Stomach smooth muscle (tissue), 2 donors: Measurements from ENCODE around the gene TNS1.

Experiments
- H3K27ac ChIP-seq: one replicate; pipeline ENCODE4 v1.7.0; 2013; ENCODE audit warnings: mild to moderate bottlenecking, low read length, inconsistent platforms
- H3K27me3 ChIP-seq, 2 donors: one replicate each; pipeline ENCODE4 v1.7.0; 2013; ENCODE audit warnings: low read length in 2 of 2; ENCODE audit not compliant: insufficient read depth in 2 of 2, control insufficient read depth in 1 of 2
- H3K36me3 ChIP-seq, 2 donors: one replicate each; pipeline ENCODE4 v1.7.0; 2013; ENCODE audit warnings: low read length in 2 of 2; ENCODE audit not compliant: control insufficient read depth in 2 of 2, insufficient read depth in 2 of 2
- H3K4me1 ChIP-seq: one replicate; pipeline ENCODE4 v1.7.0; 2013; ENCODE audit warnings: low read length; ENCODE audit not compliant: control insufficient read depth, insufficient read depth
- H3K4me3 ChIP-seq, 2 donors: one replicate each; pipeline ENCODE4 v1.7.0; 2013; ENCODE audit warnings: low read length in 2 of 2
- H3K9ac ChIP-seq, 2 donors: one replicate each; pipeline ENCODE4 v1.7.0; 2013; ENCODE audit warnings: low read length in 2 of 2, mild to moderate bottlenecking in 1 of 2
- H3K9me3 ChIP-seq, 2 donors: one replicate each; pipeline ENCODE4 v1.7.0; 2013; ENCODE audit warnings: low read length in 2 of 2; ENCODE audit not compliant: control insufficient read depth in 2 of 2
- donor health status: healthy.
- donor health status: Pancreatic carcinoma.

TNS1 gene

DNA sequence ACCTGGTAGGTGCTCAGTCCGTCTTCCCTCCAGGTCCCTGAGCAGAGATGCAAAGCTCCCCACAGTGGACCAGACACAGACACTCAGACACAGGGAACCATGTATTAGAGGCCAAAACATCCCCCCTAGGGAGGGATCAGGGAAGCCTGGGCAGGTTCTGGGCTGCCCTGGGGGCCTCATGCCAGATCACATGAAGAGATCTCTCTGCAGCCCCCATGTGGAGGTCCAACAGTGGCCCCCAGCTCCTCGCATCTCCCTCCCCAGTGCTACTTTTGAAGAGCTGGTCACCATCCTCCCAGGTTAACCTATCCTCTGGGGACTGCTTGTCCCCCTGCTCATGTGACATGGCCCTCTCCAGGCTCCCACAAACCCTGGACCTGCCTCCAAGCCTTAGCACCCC lies 10.5 kb upstream of the TNS1 start:
- H3K4me3 ChIP-seq: no peak overlapping the region
- no peak overlapping the region for H3K9ac ChIP-seq
- peaks cover 36% of the 10 kb centered on the region for H3K4me1 ChIP-seq
- no peaks in the 10 kb centered on the region for H3K36me3 ChIP-seq
- no peak overlapping the region for H3K27ac ChIP-seq
- peaks cover 14 to 25% of the 10 kb centered on the region in 2 donors for H3K27me3 ChIP-seq
- H3K9me3 ChIP-seq: no peaks in the 10 kb centered on the region

DNA sequence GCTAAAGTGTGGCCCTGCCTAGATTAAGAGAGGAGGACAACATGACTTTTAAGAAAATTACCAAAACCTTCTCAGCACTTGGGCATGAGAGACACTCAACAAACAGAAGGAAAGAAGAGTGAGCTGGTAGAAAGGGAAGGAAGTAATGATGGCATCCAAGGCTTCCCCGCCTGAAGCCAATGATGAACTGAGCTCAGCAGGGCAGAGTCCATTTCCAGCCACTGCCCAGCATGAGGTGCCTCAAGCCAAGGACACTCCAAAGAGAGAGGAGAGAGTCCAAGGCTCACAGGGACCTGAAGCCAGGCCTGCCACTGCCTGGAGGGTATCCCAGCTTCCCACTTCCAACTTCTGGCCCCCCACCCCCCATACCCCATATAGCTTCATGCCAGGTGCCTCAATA lies 9.5 kb upstream of the TNS1 start:
- H3K9ac ChIP-seq: no peak overlapping the region
- H3K4me3 ChIP-seq: no peak overlapping the region
- H3K27me3 ChIP-seq: peaks cover 23 to 26% of the 10 kb centered on the region in 2 donors
- H3K27ac ChIP-seq: no peak overlapping the region
- no peaks in the 10 kb centered on the region for H3K9me3 ChIP-seq
- H3K36me3 ChIP-seq: no peaks in the 10 kb centered on the region
- peaks cover 27% of the 10 kb centered on the region for H3K4me1 ChIP-seq

GRCh38 chr2:218011653-218012040 lies 8.9 kb upstream of the TNS1 start:
- H3K36me3 ChIP-seq: no peaks in the 10 kb centered on the region
- no peak overlapping the region for H3K27ac ChIP-seq
- H3K4me1 ChIP-seq: peaks cover 23% of the 10 kb centered on the region
- H3K9me3 ChIP-seq: no peaks in the 10 kb centered on the region
- H3K9ac ChIP-seq: no peak overlapping the region
- H3K27me3 ChIP-seq: peaks cover 23 to 26% of the 10 kb centered on the region in 2 donors
- H3K4me3 ChIP-seq: no peak overlapping the region

- Histone ChIP-seq H3K4me1 (peaks cover 18% of the 10 kb centered on the region), H3K27ac (no peak overlapping the region), H3K9ac (no peak overlapping the region)
These were observed 8.3 kb upstream of the TNS1 start for GRCh38 chr2:218010984-218011652.

DNA sequence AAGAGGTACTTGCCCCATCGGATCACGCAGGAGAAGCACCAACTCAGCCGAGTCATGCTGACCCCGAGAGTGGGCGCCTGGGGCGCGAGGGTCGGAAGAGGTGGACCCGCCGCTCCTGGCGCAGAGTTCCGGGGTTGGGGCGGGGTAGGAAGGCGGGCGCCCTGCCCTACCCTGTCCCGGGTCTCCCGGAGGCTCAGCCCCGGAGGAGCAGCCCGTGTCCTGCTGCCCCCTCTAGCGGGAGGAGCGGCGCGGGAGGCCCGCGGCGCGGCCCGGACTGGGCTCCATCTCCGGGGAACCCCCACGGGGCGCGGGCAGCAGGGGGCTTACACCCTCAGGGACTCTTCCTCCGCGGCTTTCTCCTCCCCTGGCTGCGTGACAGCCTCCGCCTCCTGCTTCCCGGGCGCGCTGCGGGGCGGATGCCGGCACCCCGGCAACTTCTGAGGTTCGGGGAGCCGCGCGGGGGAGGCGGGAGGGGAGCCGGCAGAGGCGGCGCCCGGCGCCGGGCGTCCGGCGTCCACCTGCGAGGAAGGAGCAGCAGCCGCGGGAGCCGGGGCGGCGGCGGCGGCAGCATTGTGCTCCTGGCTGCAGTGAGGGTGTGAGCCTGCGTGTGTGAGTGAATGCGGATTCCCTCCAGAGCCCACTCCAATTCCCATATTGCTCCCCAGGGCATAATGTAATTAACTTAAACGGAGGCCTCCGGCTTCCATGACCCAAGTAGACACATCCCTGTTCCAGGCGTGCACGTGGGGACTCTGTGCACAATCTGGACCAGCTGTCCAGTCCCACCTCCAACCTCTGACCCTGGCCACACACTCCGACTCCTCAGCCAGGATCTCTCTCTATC lies 7.6 kb upstream of the TNS1 start:
- peak overlapping the region; percentile 51 to 73 for H3K4me3 ChIP-seq
- no peak overlapping the region for H3K9ac ChIP-seq
- peaks cover 23 to 26% of the 10 kb centered on the region in 2 donors for H3K27me3 ChIP-seq
- no peak overlapping the region for H3K27ac ChIP-seq
- peaks cover 17% of the 10 kb centered on the region for H3K4me1 ChIP-seq
- H3K36me3 ChIP-seq: no peaks in the 10 kb centered on the region
- no peaks in the 10 kb centered on the region for H3K9me3 ChIP-seq

More at GRCh38 chr2:218010984-218011652, 8.3 kb upstream of the TNS1 start:
- Histone ChIP-seq H3K4me3 (peak overlapping the region in 1 of 2 donors; percentile 73), H3K9me3 (no peaks in the 10 kb centered on the region), H3K27me3 (peaks cover 23 to 26% of the 10 kb centered on the region in 2 donors), H3K36me3 (no peaks in the 10 kb centered on the region)

- Histone ChIP-seq H3K4me3 (peak overlapping the region; percentile 46 to 73), H3K4me1 (peaks cover 20% of the 10 kb centered on the region), H3K27me3 (peaks cover 23 to 26% of the 10 kb centered on the region in 2 donors), H3K36me3 (no peaks in the 10 kb centered on the region), H3K9ac (peak overlapping the region in 1 of 2 donors; percentile 28), H3K9me3 (no peaks in the 10 kb centered on the region), H3K27ac (no peak overlapping the region)
These were observed 7.0 kb upstream of the TNS1 start for GRCh38 chr2:218009765-218010139.

DNA sequence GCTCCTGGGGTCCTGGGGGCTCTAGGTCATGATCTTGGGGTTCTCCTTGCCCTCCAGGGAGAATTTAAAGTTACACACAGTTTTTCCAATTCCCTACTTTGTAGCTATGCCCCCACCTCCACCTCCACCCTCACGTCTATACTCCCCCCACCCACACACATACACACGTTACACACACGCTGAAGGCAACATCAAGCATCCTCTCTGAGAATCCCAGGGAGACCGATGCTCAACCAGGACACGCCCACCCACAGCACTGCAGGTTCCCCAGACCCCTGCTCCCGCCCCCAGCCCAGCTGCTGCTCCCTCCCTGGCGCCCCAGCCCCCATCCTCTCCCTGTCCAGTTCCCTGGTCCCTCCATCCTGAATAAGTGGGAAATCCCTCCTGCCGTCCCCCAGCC lies 6.4 kb upstream of the TNS1 start:
- Histone ChIP-seq H3K4me1 (peaks cover 24% of the 10 kb centered on the region), H3K27me3 (peaks cover 23 to 26% of the 10 kb centered on the region in 2 donors), H3K9me3 (no peaks in the 10 kb centered on the region), H3K27ac (no peak overlapping the region), H3K4me3 (peak overlapping the region; percentile 46 to 73), H3K36me3 (no peaks in the 10 kb centered on the region), H3K9ac (peak overlapping the region in 1 of 2 donors; percentile 28)

GRCh38 chr2:218008060-218009040 lies 5.6 kb upstream of the TNS1 start:
- Histone ChIP-seq H3K4me3 (no peak overlapping the region), H3K9ac (no peak overlapping the region), H3K27me3 (peaks cover 23 to 26% of the 10 kb centered on the region in 2 donors), H3K27ac (no peak overlapping the region), H3K36me3 (no peaks in the 10 kb centered on the region), H3K4me1 (peaks cover 24% of the 10 kb centered on the region), H3K9me3 (no peaks in the 10 kb centered on the region)

DNA sequence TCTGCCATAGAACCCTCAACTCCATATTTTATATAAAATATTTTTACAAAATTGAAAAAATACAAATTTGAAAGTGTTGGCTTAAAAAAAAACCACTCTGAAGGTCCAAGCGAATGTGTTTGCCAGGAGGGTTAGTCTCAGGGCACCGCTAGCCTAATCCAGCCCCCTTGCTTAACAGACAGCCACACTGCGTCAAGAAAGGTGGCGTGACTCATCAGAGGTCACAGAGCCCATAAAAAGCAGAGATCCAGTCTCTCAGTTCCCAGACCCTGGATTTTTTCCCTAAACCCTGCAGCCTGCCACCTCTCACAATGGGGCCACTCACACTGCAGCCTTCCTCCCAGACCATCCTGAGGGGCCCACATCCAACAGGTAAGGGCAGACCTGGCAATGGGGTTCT lies 3.9 kb upstream of the TNS1 start:
- H3K4me3 ChIP-seq: no peak overlapping the region
- peaks cover 28% of the 10 kb centered on the region for H3K4me1 ChIP-seq
- no peaks in the 10 kb centered on the region for H3K36me3 ChIP-seq
- no peak overlapping the region for H3K27ac ChIP-seq
- no peak overlapping the region for H3K9ac ChIP-seq
- no peaks in the 10 kb centered on the region for H3K9me3 ChIP-seq
- H3K27me3 ChIP-seq: peaks cover 25 to 26% of the 10 kb centered on the region in 2 donors

DNA sequence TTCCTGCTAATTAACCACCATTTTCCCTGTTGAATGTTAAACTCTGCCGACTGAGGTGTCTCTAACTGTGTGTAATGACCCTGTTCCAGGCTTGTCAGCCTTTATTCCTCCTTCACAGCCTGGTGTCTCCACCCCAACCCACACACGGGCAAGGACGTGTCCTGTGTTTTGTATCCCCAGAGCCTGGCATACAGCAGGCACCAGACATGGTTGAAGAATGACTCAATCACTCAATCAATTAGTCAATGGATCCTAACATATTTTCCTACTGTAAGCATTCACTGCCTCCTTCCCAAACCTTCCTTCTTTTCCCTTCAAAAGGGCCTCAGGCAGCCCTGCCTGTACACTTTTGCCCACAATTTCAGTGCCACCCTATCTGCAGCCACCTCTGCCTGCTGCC lies 2.7 kb upstream of the TNS1 start:
- H3K9me3 ChIP-seq: no peaks in the 10 kb centered on the region
- no peak overlapping the region for H3K27ac ChIP-seq
- no peak overlapping the region for H3K9ac ChIP-seq
- peaks cover 21% of the 10 kb centered on the region for H3K4me1 ChIP-seq
- no peak overlapping the region for H3K4me3 ChIP-seq
- H3K36me3 ChIP-seq: no peaks in the 10 kb centered on the region
- H3K27me3 ChIP-seq: peaks cover 19 to 22% of the 10 kb centered on the region in 2 donors
